Body of pancreas (tissue), 4 donors: Measurements from ENCODE around the gene XPO6.

ENCODE experiments used
- CTCF ChIP-seq, 7 experiments: fragments of 450-650 bp in 4 of 7; fragments of 200-600 bp in 3 of 7; sonication (generic) in 3 of 7; IDR thresholded peaks; one replicate each; pipeline ENCODE4 v1.5.1; 2016 to 2019; ENCODE audit warnings: antibody characterized with exemption in 7 of 7
- POLR2A ChIP-seq, 3 donors: fragments of 450-650 bp; IDR thresholded peaks; one replicate each; pipeline ENCODE4 v1.6.1; 2016; ENCODE audit warnings: antibody characterized with exemption in 3 of 3, mild to moderate bottlenecking in 2 of 3

- TF ChIP-seq CTCF (IDR thresholded peaks at IDR 0.05) = no peak
- TF ChIP-seq POLR2A (IDR thresholded peaks at IDR 0.05) = no peak
Observed at GRCh38 chr16:28098959-28099945, 112.5 kb downstream of the XPO6 start.
